Hindlimb muscle (tissue), 1 donor: ENCODE measurements around the gene LRPAP1. TPM values are rescaled to one million over a fixed set of nuclear protein-coding genes. Genes with fewer than 3 reads are reported as not detected.
"Not testable (repeated sequence)": the region's sequence is repeated elsewhere in the genome, so short reads cannot be mapped to it uniquely, and the experiment has no call there.

Experiments
- DNase-seq: peaks from one replicate; pipeline ENCODE4 v3.0.0-alpha.2; 2013
- polyA plus RNA-seq: library from polyadenylated mRNA; unstranded; fragments of 120-200 nt; gene quantifications from one replicate; pipeline ENCODE4 v1.2.1, GENCODE V29; 2013; ENCODE audit not compliant: insufficient read length

Gene LRPAP1
- polyA plus RNA-seq, 1 donor: 73.9 TPM

- no peak for DNase-seq
Observed at GRCh38 chr4:3471098-3471760, 61.0 kb downstream of the LRPAP1 start.

GRCh38 chr4:3470244-3471097, 61.8 kb downstream of the LRPAP1 start:
- DNase-seq: no peak

DNA sequence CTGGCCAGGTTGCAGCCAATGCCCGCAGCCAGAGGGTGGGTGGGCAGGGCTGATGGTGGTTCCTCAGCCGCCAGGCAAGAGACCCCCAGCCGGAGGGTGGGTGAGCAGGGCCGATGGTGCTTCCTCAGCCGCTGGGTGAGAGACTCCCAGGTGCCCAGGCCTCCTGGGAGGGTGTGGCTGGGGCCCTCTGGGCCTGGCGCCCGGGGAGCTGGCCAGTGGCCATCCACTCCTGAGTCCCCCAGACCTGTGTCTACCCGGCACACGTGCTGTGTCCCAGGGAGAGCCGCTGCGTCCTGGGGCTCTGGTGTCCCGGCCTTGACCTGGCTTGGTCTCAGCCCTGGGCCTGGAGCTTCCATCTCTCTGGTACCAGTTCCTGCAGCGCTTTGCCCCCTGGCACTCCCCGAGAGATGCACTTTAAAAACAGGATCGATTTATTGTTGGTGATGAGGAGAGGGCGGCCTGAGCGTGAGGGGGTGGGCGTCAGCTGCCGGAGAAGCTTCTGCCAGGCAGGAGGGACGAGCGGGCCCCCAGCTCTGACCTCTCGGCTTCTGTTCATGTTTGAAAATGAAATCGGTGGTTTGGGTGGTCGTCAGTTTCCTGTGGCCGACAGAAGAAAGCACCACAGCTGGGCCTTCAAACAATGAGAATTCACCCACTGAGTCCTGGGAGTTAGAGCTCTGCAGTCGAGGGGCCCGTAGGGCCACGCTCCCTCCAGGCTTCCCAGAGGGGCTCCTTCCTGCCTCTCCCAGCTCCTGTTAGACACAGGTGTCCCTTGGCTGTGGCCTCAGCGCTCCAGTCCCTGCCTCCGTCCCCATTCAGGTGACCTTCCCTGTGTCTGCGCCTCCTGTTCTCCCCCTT, 62.6 kb downstream of the LRPAP1 start:
- DNase-seq: no peak

GRCh38 chr4:3468804-3469203, 63.4 kb downstream of the LRPAP1 start:
- no peak for DNase-seq

DNA sequence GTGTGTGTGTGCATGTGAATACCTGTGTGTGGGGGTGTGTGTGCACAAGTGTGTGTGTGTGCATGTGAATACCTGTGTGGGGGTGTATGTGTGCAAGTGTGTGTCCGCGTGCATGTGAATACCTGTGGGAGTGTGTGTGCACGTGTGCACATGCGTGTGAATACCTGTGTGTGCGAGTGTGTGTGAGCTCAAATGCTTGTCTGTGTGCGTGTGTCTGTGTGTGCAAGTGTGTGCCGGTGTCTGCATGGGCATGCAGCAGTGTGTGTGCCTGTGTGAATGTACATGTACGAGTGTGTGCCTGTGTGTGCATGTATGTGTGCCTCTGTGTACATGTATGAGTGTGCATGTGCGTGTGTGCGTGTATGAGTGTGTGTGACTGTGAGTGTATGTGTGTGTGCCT, 64.1 kb downstream of the LRPAP1 start:
- no peak for DNase-seq

DNA sequence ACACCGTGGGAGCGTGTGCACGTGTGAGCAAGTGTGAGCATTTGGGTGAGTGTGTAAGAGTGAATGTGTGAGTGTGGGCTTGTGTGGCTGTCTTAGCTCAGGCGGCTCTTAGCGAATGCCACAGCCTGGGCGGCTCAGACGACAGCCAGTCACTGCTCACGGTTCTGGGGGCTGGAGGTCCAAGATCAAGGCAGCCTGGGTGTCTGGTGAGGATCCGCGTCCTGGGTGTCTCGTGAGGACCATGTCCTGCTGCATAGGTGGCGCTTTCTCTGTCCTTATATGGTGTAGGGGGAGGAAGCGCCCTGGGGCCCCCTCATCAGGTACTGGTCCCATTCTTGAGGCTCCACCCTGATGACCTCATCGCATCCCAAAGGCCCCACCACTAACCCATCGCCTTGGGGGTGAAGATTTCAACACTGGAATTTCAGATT, 64.6 kb downstream of the LRPAP1 start:
- DNase-seq: no peak

GRCh38 chr4:3466691-3467600, 65.3 kb downstream of the LRPAP1 start:
- DNase-seq: no peak

- DNase-seq: no peak
Observed at GRCh38 chr4:3465698-3466671, 66.2 kb downstream of the LRPAP1 start.

DNA sequence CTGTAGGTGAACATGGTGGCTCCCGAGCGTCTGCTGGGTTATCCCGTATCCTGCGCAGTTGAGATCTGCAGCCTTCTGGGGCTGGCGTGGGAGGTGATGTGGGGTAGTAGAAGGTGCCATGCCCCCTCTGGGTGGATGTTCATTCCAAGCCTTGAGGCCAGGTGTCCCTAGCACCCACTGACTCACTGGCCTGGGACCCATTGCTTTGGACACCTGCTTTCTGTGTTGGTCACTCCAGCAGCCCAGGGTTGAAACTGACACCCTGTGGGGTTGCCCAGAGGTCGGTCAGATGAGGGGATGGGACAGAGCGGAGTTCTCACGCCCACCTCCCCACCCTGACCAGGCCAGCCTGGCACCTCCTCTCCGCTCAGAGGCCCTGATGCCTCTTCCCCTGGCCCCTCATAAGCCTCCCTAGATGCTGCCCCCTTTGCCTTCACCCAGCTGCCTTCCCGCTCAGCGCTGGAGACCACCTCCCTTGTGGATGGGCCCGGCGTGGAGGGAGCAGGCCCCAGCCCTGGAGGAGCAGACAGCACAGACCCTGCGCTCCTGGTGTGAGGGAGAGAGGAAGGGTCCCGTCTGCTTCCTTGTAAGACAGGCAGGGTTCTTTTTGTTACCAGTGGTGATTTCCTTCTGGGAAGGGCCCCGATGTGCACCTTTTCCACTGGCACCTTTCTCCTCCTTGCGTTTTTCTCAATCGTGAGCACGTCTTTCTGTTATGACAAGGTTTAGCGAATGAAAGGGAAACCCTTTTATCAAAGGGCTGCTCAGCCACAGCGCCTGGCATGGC, 67.1 kb downstream of the LRPAP1 start:
- DNase-seq: no peak

DNA sequence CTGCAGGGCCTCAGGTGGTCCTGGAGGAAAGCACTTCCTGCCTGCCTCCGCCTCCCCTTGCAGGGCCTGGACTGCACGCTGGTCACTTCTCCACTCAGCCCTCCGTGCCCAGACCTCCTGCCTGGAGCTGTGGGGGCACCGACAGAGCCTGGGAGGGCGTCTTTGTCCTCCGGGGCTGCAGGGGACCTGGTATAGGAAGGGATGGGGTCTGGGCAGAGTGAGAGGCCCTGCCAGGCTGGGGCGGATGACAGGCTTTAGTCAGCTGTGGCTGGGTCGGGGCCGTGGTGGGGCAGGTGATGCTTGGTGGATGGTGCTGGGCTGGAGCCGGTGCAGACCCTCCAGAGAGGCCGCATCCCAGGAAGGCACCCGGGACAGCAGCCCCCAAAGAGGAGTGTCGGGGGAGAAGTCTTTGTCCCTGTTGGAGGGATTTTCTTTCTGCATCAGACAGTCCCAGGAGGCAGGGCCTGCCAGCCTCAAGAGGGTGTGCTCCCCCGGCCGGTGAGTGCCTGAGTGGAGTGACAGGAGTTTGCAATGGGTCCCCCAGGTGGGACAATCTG, 67.8 kb downstream of the LRPAP1 start:
- no peak for DNase-seq

GRCh38 chr4:3463556-3464348, 68.5 kb downstream of the LRPAP1 start:
- no peak for DNase-seq

DNA sequence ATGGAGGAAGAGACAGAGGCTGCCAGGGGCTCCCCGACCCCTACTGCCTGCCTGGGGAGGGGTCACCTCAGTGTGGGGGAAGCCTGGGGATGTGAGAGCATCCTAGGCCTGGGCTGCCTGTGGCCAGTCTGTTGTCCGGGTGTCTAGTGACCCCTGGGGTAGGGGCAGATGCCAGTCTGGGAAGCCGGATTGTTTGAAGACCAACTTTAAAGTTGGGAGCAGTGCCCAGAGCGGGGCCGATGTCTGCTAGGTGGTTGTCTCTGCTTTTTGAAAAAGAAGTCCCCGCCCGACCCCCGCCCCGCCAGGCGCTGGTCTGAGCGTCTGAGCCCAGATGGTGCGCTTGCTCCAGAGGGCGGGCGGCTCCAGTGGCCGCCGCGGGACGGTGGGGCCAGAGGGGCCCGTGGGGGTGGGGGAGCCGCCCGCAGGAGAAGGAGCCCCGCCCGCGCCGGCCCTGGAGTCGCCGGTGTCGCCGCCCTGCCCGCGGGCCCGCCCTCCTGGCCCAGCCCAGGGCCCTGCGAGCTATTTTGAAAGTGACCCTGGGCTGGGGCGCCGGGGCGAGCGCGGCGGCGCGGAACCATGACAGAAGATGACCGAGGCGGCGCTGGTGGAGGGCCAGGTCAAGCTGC, 69.3 kb downstream of the LRPAP1 start, which contains the start of gene DOK7:
Gene DOK7 (plus strand): TSS at position 517 of the 626 bp plus-strand sequence. CDS start 70 bp downstream, at position 587.
- no peak for DNase-seq

DNA sequence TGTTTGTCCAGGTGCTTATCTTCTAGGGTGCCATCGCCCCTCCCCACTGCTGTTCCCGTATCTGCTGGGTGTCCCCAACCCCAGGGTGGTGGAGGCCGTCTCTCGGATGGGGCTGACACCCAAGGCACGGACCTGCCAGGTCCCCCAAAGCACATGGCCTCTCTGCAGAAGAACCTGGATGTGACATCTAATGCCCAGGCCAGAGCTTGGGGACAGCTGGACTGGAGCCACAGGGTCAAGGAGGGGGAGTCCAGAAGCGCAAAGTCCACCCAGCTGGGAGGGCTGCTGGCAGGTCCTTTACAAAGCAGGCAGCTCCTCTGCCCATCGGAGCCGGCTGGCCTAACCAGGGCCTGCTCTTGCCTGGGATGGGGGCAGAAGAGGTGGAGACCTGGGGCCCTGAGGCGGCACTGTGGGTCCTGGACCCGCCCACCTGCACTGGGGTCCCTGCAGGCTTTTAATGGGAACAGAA, 69.9 kb downstream of the LRPAP1 start:
- DNase-seq: no peak

- no peak for DNase-seq
Observed at GRCh38 chr4:3461515-3462291, 70.5 kb downstream of the LRPAP1 start.

- no peak for DNase-seq
Observed at GRCh38 chr4:3460926-3461325, 71.3 kb downstream of the LRPAP1 start.

- DNase-seq: not testable (repeated sequence)
Observed at GRCh38 chr4:3459156-3459555, 73.1 kb downstream of the LRPAP1 start.

- no peak for DNase-seq
Observed at GRCh38 chr4:3458371-3458770, 73.9 kb downstream of the LRPAP1 start.
